Measurements from ENCODE around the gene B9D2.
"Not testable (repeated sequence)": the region's sequence is repeated elsewhere in the genome, so short reads cannot be mapped to it uniquely, and the experiment has no call there.

Gene B9D2

GRCh38 chr19:41391618-41392017 lies 27.7 kb upstream of the B9D2 start:
- Histone ChIP-seq H3K27ac (ENCODE audit: low read length, poor library complexity, severe bottlenecking) (no peak overlapping the region), H2BK5ac (ENCODE audit: low read depth, low read length, poor library complexity, severe bottlenecking) (no peak overlapping the region), H3K79me1 (replicated peaks; ENCODE audit: low read length, poor library complexity, severe bottlenecking) (peaks cover 10% of the 10 kb centered on the region), H3K18ac (ENCODE audit: low read depth in 1 of 2, low read length in 2 of 2) (no peak overlapping the region), H3K4me1 (ENCODE audit: control insufficient read depth, insufficient read depth, low read depth, low read length) (no peaks in the 10 kb centered on the region), H2AK5ac (ENCODE audit: low read length, severe bottlenecking) (no peak overlapping the region), H2BK15ac (ENCODE audit: low read depth, poor library complexity, severe bottlenecking) (no peak overlapping the region), H3K4me2 (ENCODE audit: low read length, poor library complexity, severe bottlenecking) (no peak overlapping the region), H3K9me3 (ENCODE audit: control insufficient read depth, low read length) (no peaks in the 10 kb centered on the region), H3K9ac (ENCODE audit: low read length) (no peak overlapping the region), H3K4me3 (ENCODE audit: insufficient read depth in 1 of 2, low read depth in 1 of 2, low read length in 2 of 2) (no peak overlapping the region), H3K36me3 (ENCODE audit: control insufficient read depth in 1 of 2, insufficient read depth in 2 of 2, low read depth in 1 of 2, low read length in 2 of 2) (peaks cover 43 to 46% of the 10 kb centered on the region in 2 experiments), H4K8ac (ENCODE audit: low read length) (no peak overlapping the region), H4K91ac (ENCODE audit: low read length) (no peak overlapping the region), H3K14ac (ENCODE audit: low read length in 2 of 2) (no peak overlapping the region), H2AFZ (ENCODE audit: low read depth, low read length) (no peak overlapping the region), H2BK12ac (ENCODE audit: low read length in 2 of 2) (no peak overlapping the region), H3K23ac (ENCODE audit: low read length in 2 of 2) (no peak overlapping the region), H3K4ac (ENCODE audit: low read depth in 1 of 2, low read length in 2 of 2) (no peak overlapping the region), H2BK120ac (ENCODE audit: low read depth, low read length) (no peak overlapping the region), H3K27me3 (ENCODE audit: control insufficient read depth in 1 of 2, insufficient read depth in 1 of 2, low read length in 2 of 2) (no peaks in the 10 kb centered on the region)
- 77% methylated on average over 4 of the region's 11 CpGs for WGBS
- DNase-seq = no peak

- H3K27me3 ChIP-seq (ENCODE audit: control insufficient read depth in 1 of 2, insufficient read depth in 1 of 2, low read length in 2 of 2) = no peaks in the 10 kb centered on the region
- H4K8ac ChIP-seq (ENCODE audit: low read length) = no peak overlapping the region
- H2AK5ac ChIP-seq (ENCODE audit: low read length, severe bottlenecking) = no peak overlapping the region
- H3K4me2 ChIP-seq (ENCODE audit: low read length, poor library complexity, severe bottlenecking) = no peak overlapping the region
- peaks cover 51 to 53% of the 10 kb centered on the region in 2 experiments for H3K36me3 ChIP-seq (ENCODE audit: control insufficient read depth in 1 of 2, insufficient read depth in 2 of 2, low read depth in 1 of 2, low read length in 2 of 2)
- peak overlapping the region in 1 of 2 experiments; percentile 14 for H2BK12ac ChIP-seq (ENCODE audit: low read length in 2 of 2)
- H3K27ac ChIP-seq (ENCODE audit: low read length, poor library complexity, severe bottlenecking) = no peak overlapping the region
- no peak overlapping the region for H2BK120ac ChIP-seq (ENCODE audit: low read depth, low read length)
- WGBS = 95% methylated on average over 10 of the region's 13 CpGs
- H2BK5ac ChIP-seq (ENCODE audit: low read depth, low read length, poor library complexity, severe bottlenecking) = no peak overlapping the region
- peaks cover 1% of the 10 kb centered on the region for H3K79me1 ChIP-seq (replicated peaks; ENCODE audit: low read length, poor library complexity, severe bottlenecking)
- no peak overlapping the region for H3K18ac ChIP-seq (ENCODE audit: low read depth in 1 of 2, low read length in 2 of 2)
- DNase-seq = no peak
- no peak overlapping the region for H2AFZ ChIP-seq (ENCODE audit: low read depth, low read length)
- no peak overlapping the region for H2BK15ac ChIP-seq (ENCODE audit: low read depth, poor library complexity, severe bottlenecking)
- H3K23ac ChIP-seq (ENCODE audit: low read length in 2 of 2) = no peak overlapping the region
- H4K91ac ChIP-seq (ENCODE audit: low read length) = no peak overlapping the region
- H3K4me1 ChIP-seq (ENCODE audit: control insufficient read depth, insufficient read depth, low read depth, low read length) = peaks cover 6% of the 10 kb centered on the region
- no peaks in the 10 kb centered on the region for H3K9me3 ChIP-seq (ENCODE audit: control insufficient read depth, low read length)
- H3K4ac ChIP-seq (ENCODE audit: low read depth in 1 of 2, low read length in 2 of 2) = no peak overlapping the region
- no peak overlapping the region for H3K4me3 ChIP-seq (ENCODE audit: insufficient read depth in 1 of 2, low read depth in 1 of 2, low read length in 2 of 2)
- no peak overlapping the region for H3K9ac ChIP-seq (ENCODE audit: low read length)
- no peak overlapping the region for H3K14ac ChIP-seq (ENCODE audit: low read length in 2 of 2)
Measured at GRCh38 chr19:41386442-41386841, 22.5 kb upstream of the B9D2 start.

- peaks cover 1% of the 10 kb centered on the region for H3K79me1 ChIP-seq (replicated peaks; ENCODE audit: low read length, poor library complexity, severe bottlenecking)
- H3K27ac ChIP-seq (ENCODE audit: low read length, poor library complexity, severe bottlenecking) = no peak overlapping the region
- no peak overlapping the region for H2BK15ac ChIP-seq (ENCODE audit: low read depth, poor library complexity, severe bottlenecking)
- no peak overlapping the region for H3K9ac ChIP-seq (ENCODE audit: low read length)
- no peak overlapping the region for H4K91ac ChIP-seq (ENCODE audit: low read length)
- no peak for DNase-seq
- H2BK120ac ChIP-seq (ENCODE audit: low read depth, low read length) = no peak overlapping the region
- no peak overlapping the region for H4K8ac ChIP-seq (ENCODE audit: low read length)
- no peak overlapping the region for H2BK5ac ChIP-seq (ENCODE audit: low read depth, low read length, poor library complexity, severe bottlenecking)
- no peaks in the 10 kb centered on the region for H3K9me3 ChIP-seq (ENCODE audit: control insufficient read depth, low read length)
- no peak overlapping the region for H2AFZ ChIP-seq (ENCODE audit: low read depth, low read length)
- peaks cover 8% of the 10 kb centered on the region for H3K4me1 ChIP-seq (ENCODE audit: control insufficient read depth, insufficient read depth, low read depth, low read length)
- H3K36me3 ChIP-seq (ENCODE audit: control insufficient read depth in 1 of 2, insufficient read depth in 2 of 2, low read depth in 1 of 2, low read length in 2 of 2) = peaks cover 32 to 34% of the 10 kb centered on the region in 2 experiments
- no peak overlapping the region for H3K4ac ChIP-seq (ENCODE audit: low read depth in 1 of 2, low read length in 2 of 2)
- H3K23ac ChIP-seq (ENCODE audit: low read length in 2 of 2) = no peak overlapping the region
- WGBS = 96% methylated on average over 5 of the region's 5 CpGs
- no peak overlapping the region for H3K4me2 ChIP-seq (ENCODE audit: low read length, poor library complexity, severe bottlenecking)
- no peak overlapping the region for H3K14ac ChIP-seq (ENCODE audit: low read length in 2 of 2)
- no peak overlapping the region for H2AK5ac ChIP-seq (ENCODE audit: low read length, severe bottlenecking)
- no peak overlapping the region for H2BK12ac ChIP-seq (ENCODE audit: low read length in 2 of 2)
- no peak overlapping the region for H3K4me3 ChIP-seq (ENCODE audit: insufficient read depth in 1 of 2, low read depth in 1 of 2, low read length in 2 of 2)
- H3K18ac ChIP-seq (ENCODE audit: low read depth in 1 of 2, low read length in 2 of 2) = no peak overlapping the region
- H3K27me3 ChIP-seq (ENCODE audit: control insufficient read depth in 1 of 2, insufficient read depth in 1 of 2, low read length in 2 of 2) = no peaks in the 10 kb centered on the region
Measured at GRCh38 chr19:41384351-41384750, 20.4 kb upstream of the B9D2 start.

- not testable (repeated sequence) for H3K27me3 ChIP-seq (ENCODE audit: control insufficient read depth in 1 of 2, insufficient read depth in 1 of 2, low read length in 2 of 2); H2BK15ac ChIP-seq (ENCODE audit: low read depth, poor library complexity, severe bottlenecking); H2BK12ac ChIP-seq (ENCODE audit: low read length in 2 of 2); H3K9ac ChIP-seq (ENCODE audit: low read length); H3K79me1 ChIP-seq (replicated peaks; ENCODE audit: low read length, poor library complexity, severe bottlenecking); H2AFZ ChIP-seq (ENCODE audit: low read depth, low read length); H3K14ac ChIP-seq (ENCODE audit: low read length in 2 of 2); H2BK120ac ChIP-seq (ENCODE audit: low read depth, low read length); H3K23ac ChIP-seq (ENCODE audit: low read length in 2 of 2); H3K18ac ChIP-seq (ENCODE audit: low read depth in 1 of 2, low read length in 2 of 2); H3K27ac ChIP-seq (ENCODE audit: low read length, poor library complexity, severe bottlenecking); H3K4me2 ChIP-seq (ENCODE audit: low read length, poor library complexity, severe bottlenecking); DNase-seq; H4K8ac ChIP-seq (ENCODE audit: low read length); H3K4me3 ChIP-seq (ENCODE audit: insufficient read depth in 1 of 2, low read depth in 1 of 2, low read length in 2 of 2); H2BK5ac ChIP-seq (ENCODE audit: low read depth, low read length, poor library complexity, severe bottlenecking); H3K9me3 ChIP-seq (ENCODE audit: control insufficient read depth, low read length); H3K4ac ChIP-seq (ENCODE audit: low read depth in 1 of 2, low read length in 2 of 2); H2AK5ac ChIP-seq (ENCODE audit: low read length, severe bottlenecking); H4K91ac ChIP-seq (ENCODE audit: low read length)
- over 99% methylated on average over 8 of the region's 8 CpGs for WGBS
- peaks cover 18% of the 10 kb centered on the region for H3K4me1 ChIP-seq (ENCODE audit: control insufficient read depth, insufficient read depth, low read depth, low read length)
- H3K36me3 ChIP-seq (ENCODE audit: control insufficient read depth in 1 of 2, insufficient read depth in 2 of 2, low read depth in 1 of 2, low read length in 2 of 2) = peaks cover 14 to 22% of the 10 kb centered on the region in 2 experiments
Measured at GRCh38 chr19:41381536-41381935, 17.6 kb upstream of the B9D2 start.
